Left lung (tissue), 10 donors: ENCODE results near the gene SHC3. TPM values are rescaled to one million over a fixed set of nuclear protein-coding genes. Genes with fewer than 3 reads are reported as not detected.

Experiments
- ATAC-seq: fragments of 200-7000 bp; cut with Tn5 transposase; one replicate; pipeline ENCODE4 v1.9.1; 2020; ENCODE audit warnings: moderate library complexity
- DNase-seq, 4 donors: peaks; one replicate each; pipeline ENCODE4 v3.0.0-alpha.2; 2013 to 2020
- H3K27ac ChIP-seq, 2 donors: fragments of 200-600 bp; sonication (generic) in 1 of 2; one replicate each; pipeline versions ENCODE4 v1.5.0 to v1.8.0; 2020 to 2021
- H3K27me3 ChIP-seq, 2 donors: fragments of 200-600 bp; sonication (generic) in 1 of 2; one replicate each; pipeline versions ENCODE4 v1.5.0 to v1.8.0; 2020 to 2021
- H3K36me3 ChIP-seq, 2 donors: fragments of 200-600 bp; sonication (generic) in 1 of 2; one replicate each; pipeline versions ENCODE4 v1.5.0 to v1.8.0; 2020 to 2021
- H3K4me1 ChIP-seq, 2 donors: fragments of 200-600 bp; one replicate each; pipeline ENCODE4 v1.8.0; 2021
- H3K4me3 ChIP-seq, 2 donors: fragments of 200-600 bp; sonication (generic) in 1 of 2; one replicate each; pipeline versions ENCODE4 v1.5.0 to v1.8.0; 2020 to 2021; ENCODE audit warnings: mild to moderate bottlenecking in 1 of 2
- H3K9me3 ChIP-seq, 2 donors: fragments of 200-600 bp; sonication (generic) in 1 of 2; one replicate each; pipeline versions ENCODE4 v1.5.0 to v1.8.0; 2020 to 2021
- CTCF ChIP-seq, 2 donors: fragments of 200-600 bp; sonication (generic) in 1 of 2; IDR thresholded peaks; one replicate each; pipeline versions ENCODE4 v1.5.0 to v1.8.0; 2021; ENCODE audit warnings: antibody characterized with exemption in 2 of 2
- intact Hi-C, 2 donors: fragments of 100-400 bp; cut with DNase I; formaldehyde crosslinking; loops; one replicate each; pipeline versions ENCODE4 v1.11.2 to v1.14.2; 2022
- polyA plus RNA-seq, 6 donors: library from polyadenylated mRNA; unstranded; fragments of 120-200 nt; gene quantifications; one replicate each; pipeline ENCODE4 v1.2.1, GENCODE V29; 2013; ENCODE audit not compliant: insufficient read length in 6 of 6
- total RNA-seq, 2 donors: library from RNA; stranded (reverse); fragmentation: NEBNext Ultra II Directional; extraction: Animal tissue kit (Norgen Biotek cat#: 25700); gene quantifications; one replicate each; pipeline ENCODE4 v1.2.1, GENCODE V29; 2021
- donor health status: DM: no; HTN: yes; CAD: no.
- donor health status: DM: no; HTN: no; CAD: no.

Gene SHC3
- total and polyA plus RNA-seq, 8 donors: 10.4 to 19.2 (median 15.6) TPM

- ATAC-seq: no peak
- H3K27me3 ChIP-seq: no peaks in the 10 kb centered on the region
- no peaks in the 10 kb centered on the region for H3K4me1 ChIP-seq
- no peaks in the 10 kb centered on the region for H3K36me3 ChIP-seq
- H3K4me3 ChIP-seq: no peak overlapping the region
- no peak for DNase-seq
- no peak overlapping the region for H3K27ac ChIP-seq
- intact Hi-C loops: no loop called here
- TF ChIP-seq CTCF (IDR thresholded peaks at IDR 0.05): no peak
- H3K9me3 ChIP-seq: no peaks in the 10 kb centered on the region
These were observed 169.7 kb downstream of the SHC3 start for GRCh38 chr9:89008744-89009545.

GRCh38 chr9:89008055-89008743 lies 170.4 kb downstream of the SHC3 start:
- no peak for TF ChIP-seq CTCF (IDR thresholded peaks at IDR 0.05)
- H3K27me3 ChIP-seq: no peaks in the 10 kb centered on the region
- DNase-seq: peak in 1 of 4 donors; percentile 38
- no peak overlapping the region for H3K4me3 ChIP-seq
- ATAC-seq: no peak
- no peaks in the 10 kb centered on the region for H3K4me1 ChIP-seq
- H3K9me3 ChIP-seq: no peaks in the 10 kb centered on the region
- intact Hi-C loops: no loop called here
- H3K36me3 ChIP-seq: no peaks in the 10 kb centered on the region
- H3K27ac ChIP-seq: no peak overlapping the region

GRCh38 chr9:89006996-89007967 lies 171.3 kb downstream of the SHC3 start:
- no peaks in the 10 kb centered on the region for H3K4me1 ChIP-seq

GRCh38 chr9:89006267-89006666 lies 172.4 kb downstream of the SHC3 start:
- no peaks in the 10 kb centered on the region for H3K9me3 ChIP-seq
- no peak overlapping the region for H3K4me3 ChIP-seq
- no peaks in the 10 kb centered on the region for H3K36me3 ChIP-seq
- peaks cover 0 to 4% of the 10 kb centered on the region in 2 donors for H3K4me1 ChIP-seq
- ATAC-seq (no peak), DNase-seq (peak in 1 of 4 donors; percentile 33)
- no peak for TF ChIP-seq CTCF (IDR thresholded peaks at IDR 0.05)
- intact Hi-C loops: no loop called here
- H3K27ac ChIP-seq: no peak overlapping the region
- peaks cover 0 to 6% of the 10 kb centered on the region in 2 donors for H3K27me3 ChIP-seq

More at GRCh38 chr9:89006996-89007967, 171.3 kb downstream of the SHC3 start:
- ATAC-seq (no peak), DNase-seq (no peak)
- Histone ChIP-seq H3K27me3 (no peaks in the 10 kb centered on the region), H3K36me3 (no peaks in the 10 kb centered on the region), H3K4me3 (no peak overlapping the region), H3K27ac (no peak overlapping the region), H3K9me3 (no peaks in the 10 kb centered on the region)
- no peak for TF ChIP-seq CTCF (IDR thresholded peaks at IDR 0.05)
- intact Hi-C loops: no loop called here
